ENCODE measurements around the gene EZH1.

DNA sequence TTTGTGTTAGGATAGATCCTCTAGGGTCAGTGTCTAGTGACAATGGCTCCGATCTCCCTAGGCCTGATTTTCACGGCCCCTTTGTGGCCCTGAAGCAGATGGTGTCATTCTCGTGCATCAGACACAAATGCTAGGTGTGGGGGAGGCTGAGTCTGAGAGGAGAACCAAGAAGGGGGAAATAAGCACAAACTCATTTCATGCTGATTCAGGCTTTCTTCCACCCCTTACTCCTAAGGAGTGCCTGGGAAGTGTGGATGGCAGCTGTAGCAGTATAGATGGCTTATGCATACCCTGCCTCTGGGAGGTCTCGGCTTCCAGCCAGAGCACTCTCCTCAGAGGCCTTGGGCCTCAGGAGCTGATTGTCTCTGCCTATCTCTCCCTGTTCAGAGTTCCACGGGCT is 33.7 kb upstream of the EZH1 start:
- TF ChIP-seq, protein P1, sequence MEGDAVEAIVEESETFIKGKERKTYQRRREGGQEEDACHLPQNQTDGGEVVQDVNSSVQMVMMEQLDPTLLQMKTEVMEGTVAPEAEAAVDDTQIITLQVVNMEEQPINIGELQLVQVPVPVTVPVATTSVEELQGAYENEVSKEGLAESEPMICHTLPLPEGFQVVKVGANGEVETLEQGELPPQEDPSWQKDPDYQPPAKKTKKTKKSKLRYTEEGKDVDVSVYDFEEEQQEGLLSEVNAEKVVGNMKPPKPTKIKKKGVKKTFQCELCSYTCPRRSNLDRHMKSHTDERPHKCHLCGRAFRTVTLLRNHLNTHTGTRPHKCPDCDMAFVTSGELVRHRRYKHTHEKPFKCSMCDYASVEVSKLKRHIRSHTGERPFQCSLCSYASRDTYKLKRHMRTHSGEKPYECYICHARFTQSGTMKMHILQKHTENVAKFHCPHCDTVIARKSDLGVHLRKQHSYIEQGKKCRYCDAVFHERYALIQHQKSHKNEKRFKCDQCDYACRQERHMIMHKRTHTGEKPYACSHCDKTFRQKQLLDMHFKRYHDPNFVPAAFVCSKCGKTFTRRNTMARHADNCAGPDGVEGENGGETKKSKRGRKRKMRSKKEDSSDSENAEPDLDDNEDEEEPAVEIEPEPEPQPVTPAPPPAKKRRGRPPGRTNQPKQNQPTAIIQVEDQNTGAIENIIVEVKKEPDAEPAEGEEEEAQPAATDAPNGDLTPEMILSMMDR (IDR thresholded peaks at IDR 0.05) = no peak
- no peak for TF ChIP-seq POLR2A (IDR thresholded peaks at IDR 0.05)
